NCI-H82 treated with DMSO at 0.1 percent for 48 hours (cell line): ENCODE data around the gene CAMK2B.

Source experiments
- DNase-seq: peaks from one replicate; lab custom pipeline; 2025; ENCODE audit not compliant: unreplicated experiment; lab: John Stamatoyannopoulos, UW

The CAMK2B gene

GRCh38 chr7:44309271-44310091, 15.9 kb downstream of the CAMK2B start:
- no peak for DNase-seq

DNA sequence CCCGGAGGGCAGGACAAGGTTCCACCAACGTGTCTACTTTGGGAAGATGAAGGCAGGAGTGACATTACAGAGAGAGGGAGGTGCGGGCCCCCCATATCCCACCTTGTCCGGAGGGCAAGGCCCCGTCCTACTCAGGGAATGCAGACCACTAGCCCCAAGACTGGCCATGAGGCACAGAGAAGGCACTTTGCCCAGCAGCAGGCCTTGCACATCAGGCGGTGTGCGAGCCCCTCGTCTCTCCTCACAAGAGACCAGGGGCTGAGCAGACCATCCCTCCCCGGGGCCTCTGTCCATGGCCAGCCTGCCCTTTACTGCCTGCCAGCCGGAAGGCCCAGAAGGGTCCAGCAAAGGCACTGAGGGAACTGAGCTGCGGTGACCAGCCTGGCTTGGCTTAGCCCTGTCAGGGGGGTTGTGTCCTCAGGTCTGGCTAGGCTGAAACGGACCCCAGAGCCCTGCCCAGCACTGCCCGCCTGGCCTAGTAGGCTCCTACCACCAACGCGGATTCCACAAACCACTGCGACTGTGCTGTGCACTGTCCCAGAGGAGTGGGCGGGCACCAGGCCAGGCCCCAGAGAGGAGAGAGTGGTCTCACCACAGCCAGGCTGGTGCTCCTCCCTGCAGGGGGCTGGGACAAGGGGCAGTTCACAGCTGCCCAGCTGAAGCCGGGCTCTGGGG, 16.7 kb downstream of the CAMK2B start:
- no peak for DNase-seq

GRCh38 chr7:44307905-44308595, 17.3 kb downstream of the CAMK2B start:
- no peak for DNase-seq

GRCh38 chr7:44307301-44307900, 18.0 kb downstream of the CAMK2B start:
- no peak for DNase-seq

- no peak for DNase-seq
These were observed 18.8 kb downstream of the CAMK2B start for GRCh38 chr7:44306606-44307005.

GRCh38 chr7:44305564-44306507, 19.6 kb downstream of the CAMK2B start:
- DNase-seq: no peak

GRCh38 chr7:44294325-44295069, 30.9 kb downstream of the CAMK2B start:
- DNase-seq: no peak

DNA sequence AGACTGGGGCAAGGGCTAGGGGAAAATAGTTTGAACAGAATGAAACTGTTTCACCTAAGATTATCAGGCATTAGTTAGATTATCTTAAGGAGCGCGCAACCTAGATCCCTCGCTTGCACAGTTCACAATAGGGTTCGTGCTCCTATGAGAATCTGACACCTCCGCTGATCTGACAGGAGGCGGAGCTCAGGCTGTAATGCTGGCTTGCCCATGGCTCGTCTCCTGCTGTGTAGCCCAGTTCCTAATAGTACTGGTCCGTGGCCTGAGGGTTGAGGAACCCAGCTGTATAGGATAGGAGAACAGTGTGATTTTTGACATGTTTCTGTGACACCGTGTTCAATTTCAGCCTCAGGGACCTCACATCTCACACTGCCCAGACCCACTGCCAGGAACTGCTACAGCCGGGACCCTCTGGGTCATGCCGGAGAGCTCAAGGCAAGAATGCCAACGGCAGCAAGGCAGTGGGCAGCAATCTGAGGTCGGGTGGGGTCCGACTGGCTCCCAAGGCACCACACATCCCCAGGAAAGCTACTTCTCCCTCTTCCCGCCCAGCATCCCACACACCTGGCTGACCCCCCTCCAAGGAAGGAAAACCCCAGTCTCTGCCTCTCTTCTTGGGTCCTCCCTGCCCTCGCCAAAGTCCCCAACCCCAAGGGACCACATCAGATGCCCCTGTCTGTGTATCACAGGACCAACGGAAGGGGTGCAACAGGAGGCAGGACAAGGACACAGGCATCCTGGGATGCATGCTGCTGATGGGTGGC, 31.7 kb downstream of the CAMK2B start:
- DNase-seq: no peak

GRCh38 chr7:44292876-44293560, 32.4 kb downstream of the CAMK2B start:
- no peak for DNase-seq

GRCh38 chr7:44292420-44292817, 33.0 kb downstream of the CAMK2B start:
- DNase-seq: no peak

GRCh38 chr7:44291733-44292419, 33.5 kb downstream of the CAMK2B start:
- no peak for DNase-seq

DNA sequence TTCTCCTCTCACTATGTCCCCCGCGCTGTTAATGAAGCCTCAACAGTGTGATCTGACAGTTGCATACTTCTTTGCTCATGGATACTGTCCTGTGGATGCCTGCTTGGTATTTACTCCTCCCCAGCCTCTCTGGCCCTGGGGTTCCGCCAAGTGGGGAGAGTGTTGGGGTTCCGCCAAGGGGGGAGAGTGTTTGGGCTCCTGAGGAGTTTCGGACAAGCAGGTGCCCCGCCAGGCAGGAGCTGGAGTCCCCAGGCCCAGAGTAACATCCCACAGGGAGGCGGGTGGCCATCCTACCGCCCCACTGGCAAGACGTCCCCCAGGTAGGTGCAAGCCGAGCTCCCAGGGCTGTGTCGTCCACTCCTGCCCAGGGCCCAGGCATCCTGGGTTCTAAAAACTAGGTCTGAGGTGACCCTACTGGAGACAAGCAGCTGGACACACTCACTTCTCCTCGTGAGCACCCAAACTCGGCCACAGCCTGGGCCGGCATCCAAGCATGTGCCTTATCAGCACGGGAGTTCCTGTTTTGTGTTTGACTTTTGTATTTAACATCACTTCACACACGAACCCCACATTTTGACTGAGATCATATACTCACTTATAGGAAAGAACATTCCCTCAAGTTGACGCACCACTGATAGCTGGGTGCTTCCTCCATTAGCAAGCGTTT, 34.2 kb downstream of the CAMK2B start:
- no peak for DNase-seq

DNA sequence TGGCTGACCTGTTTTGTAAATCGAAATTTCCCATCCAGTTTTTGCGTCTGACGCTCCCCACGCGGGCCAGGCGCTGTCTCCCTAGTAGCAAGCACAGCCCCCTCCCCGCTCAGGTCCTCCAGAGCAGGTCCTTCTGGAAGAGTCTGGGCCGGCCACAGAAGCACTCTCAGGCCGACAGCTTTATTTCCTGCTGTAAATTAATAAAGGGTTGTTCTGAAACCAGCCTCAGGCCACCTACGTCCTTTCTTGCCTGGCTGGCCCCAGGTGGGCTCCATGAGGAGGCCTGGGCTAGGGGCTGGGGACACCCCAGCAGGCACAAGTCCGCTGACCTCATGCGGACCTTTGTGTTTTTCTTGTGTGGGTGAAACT, 35.2 kb downstream of the CAMK2B start:
- DNase-seq: no peak

GRCh38 chr7:44289341-44290251, 35.8 kb downstream of the CAMK2B start:
- DNase-seq: no peak

GRCh38 chr7:44288811-44289340, 36.5 kb downstream of the CAMK2B start:
- no peak for DNase-seq

GRCh38 chr7:44288381-44288685, 37.1 kb downstream of the CAMK2B start:
- DNase-seq: no peak
